GOT3 (cell line): ENCODE data around the gene TSHB.
"Not testable (repeated sequence)": the region's sequence is repeated elsewhere in the genome, so short reads cannot be mapped to it uniquely, and the experiment has no call there.

Experiments used
- DNase-seq: peaks from one replicate; lab custom pipeline; 2025; ENCODE audit warnings: mixed read lengths; lab: John Stamatoyannopoulos, UW

TSHB gene

GRCh38 chr1:115029526-115029925 is at the start of gene TSHB:
Gene TSHB, plus strand, starts transcription at chr1:115029826. Its CDS starts 3,537 bp downstream, at chr1:115033363.
- no peak for DNase-seq

- no peak for DNase-seq
Measured at GRCh38 chr1:114982251-114982650, 47.4 kb upstream of the TSHB start.

GRCh38 chr1:114986286-114986685 is 43.3 kb upstream of the TSHB start:
- DNase-seq = no peak

GRCh38 chr1:114988095-114988494 is 41.5 kb upstream of the TSHB start:
- DNase-seq = no peak

- DNase-seq = no peak
Measured at GRCh38 chr1:114997510-114998289, 31.9 kb upstream of the TSHB start.

- no peak for DNase-seq
Measured at GRCh38 chr1:115006191-115006590, 23.4 kb upstream of the TSHB start.

GRCh38 chr1:115012006-115012405 is 17.6 kb upstream of the TSHB start:
- no peak for DNase-seq

GRCh38 chr1:115012434-115012833 is 17.2 kb upstream of the TSHB start:
- no peak for DNase-seq

GRCh38 chr1:115013792-115014191 is 15.8 kb upstream of the TSHB start:
- DNase-seq = no peak

GRCh38 chr1:115019549-115019948 is 10.1 kb upstream of the TSHB start:
- DNase-seq = not testable (repeated sequence)

GRCh38 chr1:115021145-115021544 is 8.5 kb upstream of the TSHB start:
- no peak for DNase-seq

- DNase-seq = no peak
Measured at GRCh38 chr1:115023593-115023992, 6.0 kb upstream of the TSHB start.

GRCh38 chr1:115031595-115031994 is 2.0 kb downstream of the TSHB start:
- DNase-seq = no peak

GRCh38 chr1:115035652-115036051 is 6.0 kb downstream of the TSHB start:
- no peak for DNase-seq

GRCh38 chr1:115036814-115037507 is 7.3 kb downstream of the TSHB start:
- no peak for DNase-seq

- DNase-seq = no peak
Measured at GRCh38 chr1:115040501-115040900, 10.9 kb downstream of the TSHB start.

- no peak for DNase-seq
Measured at GRCh38 chr1:115041654-115042053, 12.0 kb downstream of the TSHB start.

- DNase-seq = no peak
Measured at GRCh38 chr1:115046751-115047150, 17.1 kb downstream of the TSHB start.

GRCh38 chr1:115051850-115052249 is 22.2 kb downstream of the TSHB start:
- DNase-seq = no peak

GRCh38 chr1:115052454-115053083 is 22.9 kb downstream of the TSHB start:
- no peak for DNase-seq

GRCh38 chr1:115056395-115056798 is 26.8 kb downstream of the TSHB start:
- no peak for DNase-seq

GRCh38 chr1:115057661-115058254 is 28.1 kb downstream of the TSHB start:
- DNase-seq = no peak

GRCh38 chr1:115059316-115059715 is 29.7 kb downstream of the TSHB start:
- DNase-seq = no peak
